ENCODE data around the gene HYCC1.

HYCC1 gene

GRCh38 chr7:23016345-23017253, 2.7 kb upstream of the HYCC1 start:
- no peak for DNase-seq

GRCh38 chr7:23014681-23015080, 751 bp upstream of the HYCC1 start:
- DNase-seq, result no peak

GRCh38 chr7:23012908-23013714, 819 bp downstream of the HYCC1 start:
- peak; percentile 3 for DNase-seq

GRCh38 chr7:23012186-23012585, 1.7 kb downstream of the HYCC1 start:
- DNase-seq, result no peak

- DNase-seq, result no peak
Measured at GRCh38 chr7:23011222-23011924, 2.6 kb downstream of the HYCC1 start.

GRCh38 chr7:23009303-23009702, 4.6 kb downstream of the HYCC1 start:
- no peak for DNase-seq

- no peak for DNase-seq
Measured at GRCh38 chr7:23004247-23004520, 9.7 kb downstream of the HYCC1 start.

- DNase-seq, result no peak
Measured at GRCh38 chr7:23003505-23004246, 10.3 kb downstream of the HYCC1 start.

GRCh38 chr7:23002698-23003097, 11.2 kb downstream of the HYCC1 start:
- no peak for DNase-seq

GRCh38 chr7:23001610-23002009, 12.3 kb downstream of the HYCC1 start:
- DNase-seq, result no peak

GRCh38 chr7:23000597-23001360, 13.2 kb downstream of the HYCC1 start:
- DNase-seq, result no peak

GRCh38 chr7:22998519-22998896, 15.4 kb downstream of the HYCC1 start:
- no peak for DNase-seq

GRCh38 chr7:22997871-22998518, 15.9 kb downstream of the HYCC1 start:
- DNase-seq, result no peak

- no peak for DNase-seq
Measured at GRCh38 chr7:22996470-22996869, 17.5 kb downstream of the HYCC1 start.

- DNase-seq, result no peak
Measured at GRCh38 chr7:22995011-22995410, 18.9 kb downstream of the HYCC1 start.

GRCh38 chr7:22992874-22993840, 20.8 kb downstream of the HYCC1 start:
- DNase-seq, result no peak

GRCh38 chr7:22990588-22990949, 23.4 kb downstream of the HYCC1 start:
- DNase-seq, result no peak

GRCh38 chr7:22989643-22990587, 24.0 kb downstream of the HYCC1 start:
- DNase-seq, result no peak

- no peak for DNase-seq
Measured at GRCh38 chr7:22985436-22985835, 28.5 kb downstream of the HYCC1 start.
